ENCODE measurements around the gene TNRC6B.

The TNRC6B gene

GRCh38 chr22:40198733-40199132 is 21.0 kb downstream of the TNRC6B start:
- TF ChIP-seq POLR2A (IDR thresholded peaks at IDR 0.05; ENCODE audit: low read depth, low read length), result no peak
- TF ChIP-seq TAF1 (IDR thresholded peaks at IDR 0.05; ENCODE audit: low read depth, low read length), result no peak
- TF ChIP-seq PAX5 (IDR thresholded peaks at IDR 0.05; ENCODE audit: insufficient read depth, low read length, severe bottlenecking), result no peak
- no peak for TF ChIP-seq POU2F2 (IDR thresholded peaks at IDR 0.05; ENCODE audit: low read depth, low read length)
- no peak for TF ChIP-seq POLR2AphosphoS5 (IDR thresholded peaks at IDR 0.05; ENCODE audit: low read depth, low read length)
- TF ChIP-seq SPI1 (IDR thresholded peaks at IDR 0.05; ENCODE audit: low read depth, low read length), result no peak
- DNase-seq (ENCODE audit: insufficient read length, low spot score) (no peak), FAIRE-seq (no peak)

- FAIRE-seq (peak; percentile 23), DNase-seq (ENCODE audit: insufficient read length, low spot score) (no peak)
- TF ChIP-seq POLR2A (IDR thresholded peaks at IDR 0.05; ENCODE audit: low read depth, low read length) (no peak), POLR2AphosphoS5 (IDR thresholded peaks at IDR 0.05; ENCODE audit: low read depth, low read length) (no peak), TAF1 (IDR thresholded peaks at IDR 0.05; ENCODE audit: low read depth, low read length) (no peak), POU2F2 (IDR thresholded peaks at IDR 0.05; ENCODE audit: low read depth, low read length) (no peak), PAX5 (IDR thresholded peaks at IDR 0.05; ENCODE audit: insufficient read depth, low read length, severe bottlenecking) (no peak), SPI1 (IDR thresholded peaks at IDR 0.05; ENCODE audit: low read depth, low read length) (no peak)
These were observed 21.5 kb downstream of the TNRC6B start for GRCh38 chr22:40199223-40199622.

GRCh38 chr22:40199852-40200251 is 22.1 kb downstream of the TNRC6B start:
- FAIRE-seq, result peak; percentile 13
- DNase-seq (ENCODE audit: insufficient read length, low spot score), result no peak

GRCh38 chr22:40200795-40201530 is 23.2 kb downstream of the TNRC6B start:
- peak; percentile 28 for FAIRE-seq
- no peak for DNase-seq (ENCODE audit: insufficient read length, low spot score)
- no peak for TF ChIP-seq SPI1 (IDR thresholded peaks at IDR 0.05; ENCODE audit: low read depth, low read length)

More at GRCh38 chr22:40199852-40200251, 22.1 kb downstream of the TNRC6B start:
- TF ChIP-seq POLR2AphosphoS5 (IDR thresholded peaks at IDR 0.05; ENCODE audit: low read depth, low read length) (no peak), POLR2A (IDR thresholded peaks at IDR 0.05; ENCODE audit: low read depth, low read length) (no peak), TAF1 (IDR thresholded peaks at IDR 0.05; ENCODE audit: low read depth, low read length) (no peak), POU2F2 (IDR thresholded peaks at IDR 0.05; ENCODE audit: low read depth, low read length) (no peak), SPI1 (IDR thresholded peaks at IDR 0.05; ENCODE audit: low read depth, low read length) (no peak), PAX5 (IDR thresholded peaks at IDR 0.05; ENCODE audit: insufficient read depth, low read length, severe bottlenecking) (no peak)

- DNase-seq (ENCODE audit: insufficient read length, low spot score) (no peak), FAIRE-seq (peak; percentile 68)
- TF ChIP-seq POLR2A (IDR thresholded peaks at IDR 0.05; ENCODE audit: low read depth, low read length) (no peak), POLR2AphosphoS5 (IDR thresholded peaks at IDR 0.05; ENCODE audit: low read depth, low read length) (no peak), POU2F2 (IDR thresholded peaks at IDR 0.05; ENCODE audit: low read depth, low read length) (no peak), PAX5 (IDR thresholded peaks at IDR 0.05; ENCODE audit: insufficient read depth, low read length, severe bottlenecking) (no peak), SPI1 (IDR thresholded peaks at IDR 0.05; ENCODE audit: low read depth, low read length) (no peak), TAF1 (IDR thresholded peaks at IDR 0.05; ENCODE audit: low read depth, low read length) (no peak)
These were observed 24.7 kb downstream of the TNRC6B start for GRCh38 chr22:40202225-40202944.

- FAIRE-seq (peak; percentile 78), DNase-seq (ENCODE audit: insufficient read length, low spot score) (peak; percentile 38)
- peak; percentile 61; the same call in 1 of the 2 replicates for TF ChIP-seq POU2F2 (IDR thresholded peaks at IDR 0.05; ENCODE audit: low read depth, low read length)
- no peak for TF ChIP-seq PAX5 (IDR thresholded peaks at IDR 0.05; ENCODE audit: insufficient read depth, low read length, severe bottlenecking)
These were observed 25.8 kb downstream of the TNRC6B start for GRCh38 chr22:40203572-40203971.

- FAIRE-seq (no peak), DNase-seq (ENCODE audit: insufficient read length, low spot score) (no peak)
- no peak for TF ChIP-seq PAX5 (IDR thresholded peaks at IDR 0.05; ENCODE audit: insufficient read depth, low read length, severe bottlenecking)
- TF ChIP-seq POU2F2 (IDR thresholded peaks at IDR 0.05; ENCODE audit: low read depth, low read length), result no peak
- no peak for TF ChIP-seq SPI1 (IDR thresholded peaks at IDR 0.05; ENCODE audit: low read depth, low read length)
These were observed 26.8 kb downstream of the TNRC6B start for GRCh38 chr22:40204321-40205116.

GRCh38 chr22:40206561-40206960 is 28.8 kb downstream of the TNRC6B start:
- DNase-seq (ENCODE audit: insufficient read length, low spot score) (no peak), FAIRE-seq (no peak)
- TF ChIP-seq POU2F2 (IDR thresholded peaks at IDR 0.05; ENCODE audit: low read depth, low read length), result no peak
- TF ChIP-seq PAX5 (IDR thresholded peaks at IDR 0.05; ENCODE audit: insufficient read depth, low read length, severe bottlenecking), result no peak
- no peak for TF ChIP-seq POLR2A (IDR thresholded peaks at IDR 0.05; ENCODE audit: low read depth, low read length)
- TF ChIP-seq TAF1 (IDR thresholded peaks at IDR 0.05; ENCODE audit: low read depth, low read length), result no peak
- TF ChIP-seq SPI1 (IDR thresholded peaks at IDR 0.05; ENCODE audit: low read depth, low read length), result no peak
- no peak for TF ChIP-seq POLR2AphosphoS5 (IDR thresholded peaks at IDR 0.05; ENCODE audit: low read depth, low read length)

- TF ChIP-seq TAF1 (IDR thresholded peaks at IDR 0.05; ENCODE audit: low read depth, low read length) (no peak), POU2F2 (IDR thresholded peaks at IDR 0.05; ENCODE audit: low read depth, low read length) (no peak), PAX5 (IDR thresholded peaks at IDR 0.05; ENCODE audit: insufficient read depth, low read length, severe bottlenecking) (no peak), POLR2A (IDR thresholded peaks at IDR 0.05; ENCODE audit: low read depth, low read length) (no peak), POLR2AphosphoS5 (IDR thresholded peaks at IDR 0.05; ENCODE audit: low read depth, low read length) (no peak), SPI1 (IDR thresholded peaks at IDR 0.05; ENCODE audit: low read depth, low read length) (peak; percentile 94)
- FAIRE-seq (peak; percentile 89), DNase-seq (ENCODE audit: insufficient read length, low spot score) (peak; percentile 30)
These were observed 33.1 kb downstream of the TNRC6B start for GRCh38 chr22:40210818-40211217.
